CD4-positive, alpha-beta T cell treated with Interleukin-17A for 4 hours (primary cell): ENCODE data around the gene TBC1D10B.
"Not testable (repeated sequence)": the region's sequence is repeated elsewhere in the genome, so short reads cannot be mapped to it uniquely, and the experiment has no call there.

Experiments used
- DNase-seq: peaks from one replicate; pipeline ENCODE4 v3.0.0-alpha.2; 2020; ENCODE audit warnings: mixed read lengths

Gene TBC1D10B

GRCh38 chr16:30354423-30355143, 15.7 kb downstream of the TBC1D10B start:
- peak; percentile 23 for DNase-seq

DNA sequence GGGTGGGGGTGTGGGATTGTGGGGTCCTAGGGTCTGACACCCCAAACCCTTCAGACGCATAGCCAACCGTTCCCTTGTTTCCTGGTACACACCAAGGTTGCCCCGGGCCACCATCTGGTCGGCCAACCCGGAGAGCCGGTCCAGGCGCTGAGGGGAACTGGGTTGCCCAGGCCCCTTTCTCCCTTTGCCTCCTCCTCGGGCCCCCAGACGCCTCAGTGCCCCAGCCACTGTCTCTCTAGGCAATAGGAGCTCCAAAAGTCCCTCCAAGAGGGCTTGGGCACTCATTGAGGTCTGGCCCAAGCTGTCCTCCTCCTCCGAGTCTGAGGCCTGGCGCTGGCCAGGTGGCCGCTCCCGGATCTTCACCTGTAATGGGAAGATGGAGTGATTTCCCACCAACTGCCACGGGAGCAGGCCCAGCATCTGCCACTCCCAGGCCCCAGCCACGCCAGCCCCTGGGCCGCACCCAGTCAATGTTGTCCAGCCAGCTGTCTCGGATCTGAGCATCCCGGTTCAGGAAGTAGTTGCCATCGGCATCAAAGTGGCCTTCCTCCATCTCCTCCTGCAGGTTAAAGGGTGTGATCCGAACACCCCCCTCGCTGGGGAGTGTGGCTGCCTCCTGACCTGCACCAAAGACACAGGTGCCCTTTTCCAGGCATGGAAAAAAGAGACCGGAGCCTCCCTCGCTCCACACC, 16.7 kb downstream of the TBC1D10B start:
- no peak for DNase-seq

- no peak for DNase-seq
Observed at GRCh38 chr16:30352488-30353401, 17.5 kb downstream of the TBC1D10B start.

- DNase-seq, result no peak
Observed at GRCh38 chr16:30351586-30352419, 18.5 kb downstream of the TBC1D10B start.

GRCh38 chr16:30351001-30351441, 19.3 kb downstream of the TBC1D10B start:
- no peak for DNase-seq

- DNase-seq, result no peak
Observed at GRCh38 chr16:30350134-30350871, 20.0 kb downstream of the TBC1D10B start.

DNA sequence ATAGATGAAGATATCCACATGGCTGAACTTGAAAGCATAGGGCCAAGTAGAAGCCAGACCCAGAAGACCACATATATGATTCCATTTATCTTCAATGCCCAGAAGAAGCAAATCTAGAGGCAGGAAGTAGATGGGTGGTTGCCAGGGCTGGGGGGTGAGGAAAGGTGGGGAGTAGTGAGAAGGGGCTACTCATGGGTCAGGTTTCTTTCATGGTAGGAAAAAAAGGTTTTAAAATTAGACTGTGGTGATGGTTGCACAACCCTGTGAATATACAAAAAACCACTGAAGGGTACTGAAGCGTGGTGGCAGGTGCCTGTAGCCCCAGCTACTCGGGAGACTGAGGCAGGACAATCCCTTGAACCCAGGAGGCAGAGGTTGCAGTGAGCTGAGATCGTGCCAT, 20.6 kb downstream of the TBC1D10B start:
- DNase-seq, result no peak

- no peak for DNase-seq
Observed at GRCh38 chr16:30348929-30349328, 21.4 kb downstream of the TBC1D10B start.

GRCh38 chr16:30348113-30348512, 22.2 kb downstream of the TBC1D10B start:
- DNase-seq, result no peak

DNA sequence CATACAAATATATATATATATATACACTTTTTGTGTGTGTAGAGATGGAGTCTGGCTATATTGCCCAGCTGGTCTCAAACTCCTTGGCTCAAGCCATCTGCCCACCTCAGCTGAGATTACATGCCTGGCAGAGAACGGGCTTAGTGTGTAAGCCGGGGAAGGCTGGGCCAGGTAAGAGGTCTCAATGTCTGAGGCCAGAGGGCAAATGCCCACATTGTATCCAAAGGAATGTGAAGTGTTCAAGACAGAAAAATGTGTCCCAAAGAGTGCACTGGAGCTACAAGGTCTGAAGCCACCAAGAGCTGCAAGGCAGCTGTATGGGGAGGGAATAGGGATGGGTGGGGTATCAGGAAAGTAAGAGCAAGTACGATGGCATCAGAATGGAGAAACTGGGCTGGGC, 24.0 kb downstream of the TBC1D10B start:
- DNase-seq, result no peak

GRCh38 chr16:30343491-30343820, 26.8 kb downstream of the TBC1D10B start:
- DNase-seq, result not testable (repeated sequence)

- no peak for DNase-seq
Observed at GRCh38 chr16:30342751-30343490, 27.4 kb downstream of the TBC1D10B start.

DNA sequence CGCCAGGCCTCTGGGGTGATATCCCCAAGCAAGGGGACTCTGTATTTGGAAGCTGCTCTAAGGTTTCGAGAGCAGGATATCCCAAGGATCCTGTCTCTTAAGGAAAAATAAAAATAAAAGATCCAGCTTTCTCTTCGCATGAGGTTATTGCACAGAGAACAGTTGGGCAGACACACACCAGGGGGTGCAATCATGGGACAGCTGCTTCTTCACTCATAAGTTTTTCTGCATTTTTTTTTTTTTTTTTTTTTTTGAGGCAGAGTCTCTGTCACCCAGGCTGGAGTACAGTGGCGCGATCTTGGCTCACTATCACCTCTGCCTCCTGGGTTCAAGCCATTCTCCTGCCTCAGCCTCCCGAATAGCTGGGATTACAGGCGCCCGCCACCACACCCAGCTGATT, 28.3 kb downstream of the TBC1D10B start:
- not testable (repeated sequence) for DNase-seq

- peak; percentile 30 for DNase-seq
Observed at GRCh38 chr16:30340621-30341020, 29.7 kb downstream of the TBC1D10B start.

- not testable (repeated sequence) for DNase-seq
Observed at GRCh38 chr16:30338715-30339114, 31.6 kb downstream of the TBC1D10B start.

DNA sequence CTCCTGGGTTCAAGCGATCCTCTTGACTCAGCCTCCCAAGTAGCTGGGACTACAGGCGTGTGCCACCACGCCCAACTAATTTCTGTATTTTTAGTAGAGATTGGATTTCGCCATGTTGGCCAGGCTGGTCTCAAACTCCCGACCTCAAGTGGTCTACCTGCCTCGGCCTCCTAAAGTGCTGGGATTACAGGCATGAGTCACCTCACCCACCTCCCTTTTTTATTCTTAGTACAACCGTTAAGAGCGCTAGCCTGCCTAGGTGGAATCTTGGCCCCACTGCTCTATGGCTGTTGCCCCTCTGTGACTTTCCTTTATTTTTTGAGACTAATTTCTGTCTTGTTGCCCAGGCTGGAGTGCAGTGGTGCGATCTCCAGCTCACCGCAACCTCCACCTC, 32.3 kb downstream of the TBC1D10B start:
- not testable (repeated sequence) for DNase-seq

GRCh38 chr16:30335598-30336474, 34.5 kb downstream of the TBC1D10B start:
- DNase-seq, result peak; percentile 43

- DNase-seq, result peak; percentile 83
Observed at GRCh38 chr16:30335028-30335597, 35.2 kb downstream of the TBC1D10B start.

DNA sequence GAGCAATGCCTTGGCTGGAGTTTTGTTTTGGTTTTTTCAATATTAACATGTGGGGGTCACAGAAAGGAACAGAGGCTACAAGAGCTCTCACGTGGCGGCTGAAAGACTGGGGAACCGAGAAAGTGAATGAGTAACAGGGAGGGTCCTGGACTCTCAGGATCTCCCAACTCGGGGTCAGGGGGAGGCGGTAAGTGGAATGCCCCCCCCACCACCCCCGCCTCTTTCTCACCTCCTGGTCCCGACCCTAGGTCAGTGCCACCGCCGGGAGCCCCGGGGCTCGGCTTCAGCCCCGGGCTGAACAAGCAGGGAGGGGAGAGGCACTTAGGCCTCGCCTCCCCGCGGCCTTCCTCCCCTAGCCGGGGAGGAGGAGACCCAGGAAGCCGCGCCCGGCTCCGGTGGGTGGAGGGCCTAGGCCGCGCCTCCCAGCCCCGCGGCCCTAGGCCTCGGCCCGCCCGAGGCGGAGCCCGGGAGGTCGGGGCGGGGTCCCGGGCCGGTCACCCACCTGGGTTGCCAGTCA, 35.8 kb downstream of the TBC1D10B start:
- peak; percentile 86 for DNase-seq
